ENCODE data around the gene TRIAP1.
A peak's percentile ranks its signal among the peaks of the same experiment; 100 is the strongest.

Gene TRIAP1

GRCh38 chr12:120445911-120446843 is at the start of gene TRIAP1, which contains the start of gene GATC:
TSS of gene TRIAP1 (minus strand) at chr12:120446384. CDS start at chr12:120446372, 12 bp downstream.
TSS of gene GATC (plus strand) at chr12:120446444. CDS start at chr12:120446481, 37 bp downstream.
- peak; percentile 84 for DNase-seq (ENCODE audit: low spot score)

GRCh38 chr12:120495186-120495730 is 49.1 kb upstream of the TRIAP1 start:
- no peak for DNase-seq (ENCODE audit: low spot score)

- DNase-seq (ENCODE audit: low spot score) = no peak
Measured at GRCh38 chr12:120490833-120491512, 44.8 kb upstream of the TRIAP1 start.

DNA sequence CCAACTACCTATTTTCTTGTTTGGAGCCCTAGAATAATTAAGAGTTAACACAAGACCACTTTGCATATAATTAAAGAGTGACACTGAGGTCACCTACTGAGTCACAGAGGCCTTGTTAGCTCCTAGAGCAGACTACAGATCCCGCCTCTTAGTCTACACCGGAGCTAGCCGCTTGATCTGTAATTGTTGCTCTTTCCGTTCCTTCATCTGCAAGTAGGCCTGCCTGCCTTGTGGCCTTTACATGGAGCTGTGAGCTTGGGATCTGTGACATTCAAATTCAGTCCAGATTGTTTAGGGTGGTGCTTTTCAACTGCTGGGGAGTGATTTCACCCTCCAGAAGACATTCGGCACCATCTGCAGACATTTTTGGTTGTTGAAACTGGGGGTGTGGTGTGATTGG is 44.1 kb upstream of the TRIAP1 start:
- no peak for DNase-seq (ENCODE audit: low spot score)

- no peak for DNase-seq (ENCODE audit: low spot score)
Measured at GRCh38 chr12:120489018-120489417, 42.8 kb upstream of the TRIAP1 start.

DNA sequence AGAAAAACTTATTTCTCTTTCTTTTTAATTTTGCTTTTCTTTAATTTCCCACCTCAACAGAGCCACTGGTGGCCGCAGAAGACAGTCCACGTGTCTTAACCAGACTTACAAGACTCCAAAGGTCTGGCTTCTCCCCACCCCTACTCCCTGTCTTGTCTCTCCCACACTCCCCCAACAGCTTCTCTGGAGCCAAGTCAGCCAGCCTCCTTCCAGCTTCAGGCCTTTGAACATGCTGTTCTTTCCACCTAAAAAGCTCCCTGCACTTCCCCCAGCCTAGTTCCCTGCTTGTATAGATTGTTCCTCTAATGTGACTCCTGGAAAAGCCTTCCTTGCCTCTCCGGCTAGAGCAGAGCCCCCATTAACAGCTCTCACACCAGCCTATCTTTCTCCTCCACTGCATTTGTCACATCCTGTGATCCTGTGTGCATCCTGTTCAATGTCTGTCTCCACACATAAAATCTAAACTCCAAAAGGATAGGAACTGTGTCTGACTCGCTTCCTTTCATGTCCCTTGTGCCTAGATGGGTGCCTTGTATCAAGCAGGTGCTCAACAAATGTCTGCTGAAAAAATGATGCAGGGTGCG is 42.0 kb upstream of the TRIAP1 start:
- DNase-seq (ENCODE audit: low spot score) = no peak

GRCh38 chr12:120487552-120487951 is 41.4 kb upstream of the TRIAP1 start:
- peak; percentile 53 for DNase-seq (ENCODE audit: low spot score)

DNA sequence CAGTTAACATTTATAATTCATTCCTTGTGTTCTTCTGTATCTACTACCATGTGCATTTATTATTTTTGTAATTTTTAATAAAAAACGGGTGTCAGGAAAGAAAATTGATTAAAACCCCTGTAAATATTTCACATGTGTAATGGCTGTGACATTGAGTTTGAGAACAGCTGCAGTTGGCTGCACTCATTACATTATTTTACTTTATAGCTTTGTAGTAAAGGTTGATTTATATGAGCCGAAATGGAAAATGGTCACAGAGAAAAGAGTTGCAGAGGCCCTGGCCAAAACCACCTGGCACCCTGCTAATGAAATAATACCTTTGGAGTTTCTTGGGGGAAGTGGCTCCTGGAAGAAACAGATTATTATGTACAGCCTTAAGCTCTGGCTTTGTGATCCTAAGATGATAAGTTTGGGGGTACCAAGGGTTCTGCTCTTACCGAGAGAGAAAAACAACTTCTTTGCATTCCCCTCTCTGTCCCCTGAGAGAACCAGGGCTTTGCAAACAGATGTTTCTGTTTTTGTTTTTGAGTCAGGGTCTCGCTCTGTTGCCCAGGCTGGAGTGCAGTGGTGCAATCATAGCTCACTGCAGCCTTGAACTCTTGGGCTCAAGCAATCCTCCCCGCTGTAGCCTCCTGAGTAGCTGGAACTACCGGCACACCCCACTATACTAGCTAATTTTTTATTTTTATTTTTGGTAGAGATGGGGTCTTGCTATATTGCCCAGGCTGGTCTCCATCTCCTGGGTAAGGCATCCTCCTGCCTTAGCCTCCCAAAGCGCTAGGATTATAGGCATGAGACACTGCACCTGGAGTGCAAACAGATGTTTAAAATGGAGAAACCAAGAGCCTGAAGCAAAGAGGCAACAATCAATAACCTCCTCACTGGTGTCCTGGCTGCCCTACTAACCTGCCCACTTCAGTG is 40.0 kb upstream of the TRIAP1 start:
- DNase-seq (ENCODE audit: low spot score) = no peak

DNA sequence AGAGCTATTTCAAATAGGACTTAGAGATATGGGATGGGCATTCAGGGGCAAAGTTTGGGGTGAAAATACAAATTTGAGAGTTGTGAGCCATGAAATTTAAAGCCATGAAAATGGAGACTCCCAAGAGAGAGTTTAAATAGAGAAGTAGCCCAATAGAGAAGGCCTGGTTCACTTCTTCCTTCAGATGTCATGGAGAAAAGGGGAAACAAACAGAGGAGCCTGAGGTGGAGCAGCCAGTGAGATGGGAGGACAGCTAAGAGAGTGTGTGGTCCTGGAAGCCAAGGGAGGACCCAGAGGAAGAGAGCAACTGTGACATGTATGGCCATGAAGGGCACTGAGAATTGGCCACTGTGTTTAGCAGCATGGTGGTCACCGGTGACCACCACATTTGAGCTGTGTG is 37.4 kb upstream of the TRIAP1 start:
- DNase-seq (ENCODE audit: low spot score) = no peak

- DNase-seq (ENCODE audit: low spot score) = no peak
Measured at GRCh38 chr12:120481022-120481767, 35.0 kb upstream of the TRIAP1 start.

GRCh38 chr12:120480211-120480610 is 34.0 kb upstream of the TRIAP1 start:
- DNase-seq (ENCODE audit: low spot score) = no peak

GRCh38 chr12:120479458-120479857 is 33.3 kb upstream of the TRIAP1 start:
- no peak for DNase-seq (ENCODE audit: low spot score)

DNA sequence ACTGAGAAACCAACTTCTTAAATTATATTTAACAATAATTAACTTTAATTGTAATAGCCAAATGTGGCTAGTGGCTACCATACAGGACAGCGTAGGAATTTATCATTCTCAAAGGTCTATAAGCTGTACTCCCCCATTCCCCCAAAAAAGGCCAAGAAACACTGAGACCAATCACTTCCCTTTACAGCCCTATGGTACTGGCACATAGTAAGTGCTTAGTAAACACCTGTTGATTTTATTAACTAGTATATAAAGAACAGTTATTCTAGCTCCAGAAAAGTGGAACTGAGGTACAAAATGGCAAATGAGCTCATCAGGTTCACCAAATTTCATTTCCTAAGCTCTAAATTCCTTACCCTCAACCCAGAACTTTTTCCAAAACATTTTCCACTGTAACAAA is 29.5 kb upstream of the TRIAP1 start:
- no peak for DNase-seq (ENCODE audit: low spot score)

DNA sequence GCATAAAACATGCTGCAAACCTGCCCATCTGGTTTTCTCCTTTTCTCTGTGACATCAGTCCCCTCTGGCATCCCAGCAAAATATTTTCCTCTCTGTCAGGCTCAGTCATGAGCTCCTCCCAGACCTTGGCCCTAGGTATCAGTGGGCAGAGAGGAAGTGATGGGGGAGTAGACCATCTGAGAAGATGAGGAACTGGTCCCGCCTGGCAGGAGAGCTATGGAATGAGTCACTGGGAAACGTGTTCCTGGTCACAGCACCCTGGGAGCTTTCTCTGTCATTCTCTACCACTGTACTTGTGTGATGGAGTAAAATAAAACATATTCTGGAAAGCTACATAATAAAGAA is 28.4 kb upstream of the TRIAP1 start:
- no peak for DNase-seq (ENCODE audit: low spot score)

DNA sequence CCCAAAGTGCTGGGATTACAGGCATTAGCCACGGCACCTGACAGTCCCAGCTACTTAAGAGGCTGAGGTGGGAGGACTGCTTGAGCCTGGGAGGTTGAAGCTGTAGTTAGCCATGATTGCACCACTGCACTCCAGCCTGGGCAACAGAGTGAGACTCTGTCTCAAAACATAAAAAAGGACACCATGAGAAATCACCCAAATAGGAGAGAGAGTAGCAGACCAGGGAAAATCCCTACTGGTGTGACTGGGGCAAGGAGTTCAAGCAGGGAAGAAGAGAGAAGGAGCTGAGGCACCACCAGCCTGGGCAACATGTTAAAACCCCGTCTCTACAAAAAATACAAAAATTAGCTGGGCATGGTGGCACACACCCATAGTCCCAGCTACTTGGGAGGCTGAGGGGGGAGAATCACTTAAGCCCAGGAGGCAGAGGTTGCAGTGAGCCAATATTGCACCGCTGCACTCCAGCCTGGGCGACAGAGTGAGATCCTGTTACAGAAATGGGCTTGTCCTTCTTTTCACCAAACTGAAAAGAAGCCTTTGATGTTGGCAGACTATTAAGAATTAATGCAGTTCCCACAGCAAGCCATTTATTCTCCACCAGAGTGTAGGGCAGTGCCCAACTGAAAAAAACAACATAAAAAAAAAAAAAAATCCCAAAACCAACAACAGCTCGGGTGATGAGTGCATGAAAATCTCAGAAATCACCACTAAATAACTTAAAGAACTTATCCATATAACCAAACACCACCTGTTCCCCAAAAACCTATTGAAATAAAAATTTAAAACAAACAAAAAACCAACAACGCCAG is 27.8 kb upstream of the TRIAP1 start:
- no peak for DNase-seq (ENCODE audit: low spot score)

DNA sequence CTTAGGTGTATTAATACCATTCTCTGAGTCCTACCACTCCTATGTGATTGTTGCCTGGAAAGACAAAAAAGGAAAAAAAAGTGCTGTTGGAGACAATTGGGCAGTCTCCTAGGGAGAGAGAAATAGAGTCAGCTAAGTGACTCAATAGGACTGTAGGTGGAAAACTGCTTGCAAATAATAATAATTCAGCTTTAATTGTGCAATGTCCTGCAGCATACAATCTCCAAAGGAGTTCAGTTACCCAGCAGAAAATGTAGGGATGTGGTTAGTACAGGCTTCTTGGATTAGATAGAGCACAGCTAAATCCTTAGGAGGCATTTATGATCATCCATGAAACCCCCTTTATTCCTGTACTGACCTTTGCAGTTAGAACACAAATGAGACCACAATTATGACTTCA is 26.3 kb upstream of the TRIAP1 start:
- no peak for DNase-seq (ENCODE audit: low spot score)

DNA sequence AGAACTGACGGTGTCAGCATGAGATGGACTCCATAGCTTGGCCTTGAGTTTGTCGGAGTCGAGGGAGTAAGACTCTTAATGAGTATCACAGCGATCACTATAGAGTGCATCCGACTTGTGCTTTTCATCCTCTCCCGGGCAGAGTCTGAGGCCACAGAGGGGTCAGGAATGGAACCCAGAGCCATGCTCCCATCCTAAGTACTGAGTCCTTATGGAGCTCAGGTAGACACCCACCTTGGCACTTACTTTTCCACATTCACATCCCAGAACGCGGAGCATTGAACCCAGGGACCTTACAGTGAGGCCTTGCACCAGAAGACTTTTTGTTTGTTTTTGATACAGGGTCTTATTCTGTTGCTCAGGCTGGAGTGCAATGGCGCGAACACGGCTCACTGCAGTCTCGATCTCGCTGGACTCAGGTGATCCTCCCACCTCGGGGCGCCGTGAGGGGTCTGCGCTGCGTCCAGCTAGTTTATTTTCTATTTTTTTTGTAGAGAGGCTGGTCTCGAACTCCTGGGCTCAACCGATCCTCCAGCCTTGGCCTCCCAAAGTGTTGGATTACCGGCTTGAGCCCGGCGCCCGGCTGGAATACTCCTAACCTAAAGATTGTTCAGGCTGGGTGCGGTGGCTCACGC is 24.1 kb upstream of the TRIAP1 start:
- no peak for DNase-seq (ENCODE audit: low spot score)

- DNase-seq (ENCODE audit: low spot score) = peak; percentile 97
Measured at GRCh38 chr12:120469450-120470149, 23.4 kb upstream of the TRIAP1 start, which contains the start of gene SRSF9. TSS of gene SRSF9 (minus strand) at chr12:120469748. CDS start at chr12:120469609, 139 bp downstream.
